Skeletal muscle tissue (tissue), 4 donors: ENCODE results near the gene ZMYM5. TPM values are rescaled to one million over a fixed set of nuclear protein-coding genes. Genes with fewer than 3 reads are reported as not detected.
"Not testable (repeated sequence)": the region's sequence is repeated elsewhere in the genome, so short reads cannot be mapped to it uniquely, and the experiment has no call there.

Source experiments
- H3K27ac ChIP-seq: one replicate; pipeline ENCODE4 v1.7.0; 2013; ENCODE audit warnings: mild to moderate bottlenecking, low read depth, low read length, inconsistent platforms
- H3K27me3 ChIP-seq, 3 donors: one replicate each; pipeline ENCODE4 v1.7.0; 2013; ENCODE audit warnings: low read length in 3 of 3; ENCODE audit not compliant: control insufficient read depth in 3 of 3, insufficient read depth in 3 of 3
- H3K36me3 ChIP-seq, 3 donors: one replicate each; pipeline ENCODE4 v1.7.0; 2013; ENCODE audit warnings: low read length in 3 of 3; ENCODE audit not compliant: control insufficient read depth in 3 of 3, insufficient read depth in 3 of 3
- H3K4me1 ChIP-seq, 3 donors: one replicate each; pipeline ENCODE4 v1.7.0; 2013; ENCODE audit warnings: low read length in 3 of 3, mild to moderate bottlenecking in 3 of 3; ENCODE audit not compliant: control insufficient read depth in 3 of 3, insufficient read depth in 3 of 3
- H3K4me3 ChIP-seq, 3 donors: one replicate each; pipeline ENCODE4 v1.7.0; 2013; ENCODE audit warnings: low read length in 3 of 3
- H3K9ac ChIP-seq, 3 donors: one replicate each; pipeline ENCODE4 v1.7.0; 2013; ENCODE audit warnings: low read length in 3 of 3, mild to moderate bottlenecking in 3 of 3, moderate library complexity in 2 of 3, low read depth in 1 of 3
- H3K9me3 ChIP-seq, 3 donors: one replicate each; pipeline ENCODE4 v1.7.0; 2013; ENCODE audit warnings: low read length in 3 of 3; ENCODE audit not compliant: control insufficient read depth in 3 of 3
- total RNA-seq: library from RNA; depleted of rRNA; stranded (reverse); fragments of >200 nt; gene quantifications from one replicate; pipeline ENCODE4 v1.2.3, GENCODE V29; 2014
- donor health status: Osteomylitis.

Gene ZMYM5
- total RNA-seq, 1 donor from 2014 or later, result 15.1 TPM

GRCh38 chr13:19834704-19835103 is 28.7 kb downstream of the ZMYM5 start:
- no peaks in the 10 kb centered on the region for H3K9me3 ChIP-seq
- no peaks in the 10 kb centered on the region for H3K4me1 ChIP-seq
- H3K27ac ChIP-seq, result no peak overlapping the region
- no peak overlapping the region for H3K9ac ChIP-seq
- H3K27me3 ChIP-seq, result no peaks in the 10 kb centered on the region
- peaks cover 5 to 32% (median 27%) of the 10 kb centered on the region in 3 donors for H3K36me3 ChIP-seq
- no peak overlapping the region for H3K4me3 ChIP-seq

DNA sequence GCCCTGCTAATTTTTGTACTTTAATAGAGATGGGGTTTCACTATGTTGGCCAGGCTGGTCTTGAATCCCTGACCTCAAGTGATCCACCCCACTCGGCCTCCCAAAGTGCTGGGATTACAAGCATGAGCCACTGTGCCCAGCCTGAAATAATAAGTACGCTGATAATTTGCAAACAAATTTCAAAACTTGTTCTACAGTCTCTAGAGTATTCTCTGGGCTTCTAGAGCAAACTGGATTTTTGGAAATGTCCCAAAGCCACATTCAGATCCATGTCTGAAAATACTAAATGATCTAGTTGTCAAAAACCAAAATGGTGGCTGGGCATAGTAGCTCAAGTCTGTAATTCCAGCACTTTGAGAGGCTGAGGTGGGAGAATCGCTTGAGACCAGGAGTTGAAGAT is 40.8 kb downstream of the ZMYM5 start:
- peaks cover 8 to 25% (median 24%) of the 10 kb centered on the region in 3 donors for H3K36me3 ChIP-seq
- no peaks in the 10 kb centered on the region for H3K4me1 ChIP-seq

DNA sequence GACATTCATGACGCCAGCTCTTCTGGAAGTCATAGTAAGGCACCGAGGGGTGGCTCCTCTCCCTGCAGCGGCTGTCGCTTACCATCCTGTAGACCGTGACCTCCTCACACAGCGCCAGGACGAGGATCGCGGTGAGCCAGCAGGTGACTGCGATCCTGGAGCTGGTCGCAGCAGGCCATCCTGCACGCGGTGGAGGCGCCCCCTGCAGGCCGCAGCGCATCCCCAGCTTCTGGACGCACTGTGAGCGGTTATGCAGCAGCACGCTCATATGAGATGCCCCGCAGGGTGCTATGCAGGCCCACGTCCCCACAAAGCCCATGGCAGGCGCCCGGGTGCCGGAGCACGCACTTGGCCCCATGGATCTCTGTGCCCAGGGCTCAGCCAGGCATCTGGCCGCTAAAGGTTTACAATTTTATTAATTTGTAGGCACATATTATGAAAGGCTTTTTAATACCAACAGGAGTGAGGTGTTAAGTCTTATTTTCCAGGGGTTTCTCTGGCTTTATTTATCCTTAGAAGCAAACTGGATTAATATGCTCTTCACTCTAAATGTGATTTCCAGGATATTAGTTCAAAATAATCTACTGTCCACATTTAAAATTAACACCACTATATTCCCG is 45.1 kb downstream of the ZMYM5 start:
- Histone ChIP-seq H3K36me3 (peaks cover 8 to 23% (median 18%) of the 10 kb centered on the region in 3 donors), H3K9me3 (no peaks in the 10 kb centered on the region), H3K27me3 (no peaks in the 10 kb centered on the region), H3K4me3 (no peak overlapping the region), H3K27ac (no peak overlapping the region), H3K4me1 (no peaks in the 10 kb centered on the region), H3K9ac (no peak overlapping the region)

More for the DNA sequence above, 40.8 kb downstream of the ZMYM5 start:
- H3K27me3 ChIP-seq, result no peaks in the 10 kb centered on the region
- no peak overlapping the region for H3K9ac ChIP-seq
- no peak overlapping the region for H3K27ac ChIP-seq
- no peak overlapping the region for H3K4me3 ChIP-seq
- no peaks in the 10 kb centered on the region for H3K9me3 ChIP-seq

- H3K9ac ChIP-seq, result no peak overlapping the region
- H3K36me3 ChIP-seq, result peaks cover 8 to 23% (median 18%) of the 10 kb centered on the region in 3 donors
- H3K27ac ChIP-seq, result no peak overlapping the region
- H3K4me1 ChIP-seq, result no peaks in the 10 kb centered on the region
- no peaks in the 10 kb centered on the region for H3K9me3 ChIP-seq
- H3K27me3 ChIP-seq, result no peaks in the 10 kb centered on the region
- H3K4me3 ChIP-seq, result no peak overlapping the region
Measured at GRCh38 chr13:19817510-19818158, 45.8 kb downstream of the ZMYM5 start.

DNA sequence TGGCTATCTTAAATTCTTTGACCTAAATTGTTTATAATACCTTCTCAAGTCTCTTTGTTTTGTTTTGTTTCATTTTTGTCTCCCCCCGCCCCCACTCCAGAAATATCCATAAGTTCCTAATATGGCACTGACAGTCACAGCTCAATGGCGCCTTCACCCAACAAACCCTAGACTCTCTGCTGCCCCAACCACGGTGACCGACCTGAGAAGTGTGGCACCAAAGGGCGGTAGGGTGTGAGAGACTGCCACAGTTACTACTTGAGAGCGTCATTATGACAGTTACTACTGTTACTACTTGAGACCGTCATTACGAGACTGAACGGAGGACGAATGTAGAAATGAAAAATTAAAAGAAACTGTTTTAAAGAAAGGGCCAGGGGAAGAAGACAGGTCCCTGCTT is 46.3 kb downstream of the ZMYM5 start:
- Histone ChIP-seq H3K36me3 (peaks cover 8 to 19% (median 18%) of the 10 kb centered on the region in 3 donors), H3K4me3 (no peak overlapping the region), H3K9me3 (no peaks in the 10 kb centered on the region), H3K9ac (no peak overlapping the region), H3K27me3 (no peaks in the 10 kb centered on the region), H3K4me1 (no peaks in the 10 kb centered on the region), H3K27ac (no peak overlapping the region)

DNA sequence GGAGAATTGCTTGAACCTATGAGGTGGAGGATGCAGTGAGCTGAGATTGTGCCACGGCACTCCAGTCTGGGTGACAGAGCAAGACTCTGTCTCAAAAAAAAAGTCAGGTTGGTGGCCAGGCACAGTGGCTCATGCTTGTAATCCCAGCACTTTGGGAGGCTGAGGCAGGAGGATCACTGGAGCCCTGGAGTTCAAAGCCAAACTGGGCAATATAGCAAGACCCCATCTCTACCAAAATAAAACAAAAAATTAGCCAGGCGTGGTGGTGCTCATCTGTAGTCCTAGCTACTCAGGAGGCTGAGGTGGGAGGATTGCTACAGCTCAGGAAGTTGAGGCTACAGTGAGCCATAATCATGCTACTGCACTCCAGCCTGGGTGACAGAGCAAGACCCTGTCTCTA is 47.6 kb downstream of the ZMYM5 start:
- not testable (repeated sequence) for H3K4me1 ChIP-seq, H3K27me3 ChIP-seq, H3K4me3 ChIP-seq, H3K27ac ChIP-seq, H3K9ac ChIP-seq, H3K9me3 ChIP-seq
- peaks cover 8 to 19% (median 18%) of the 10 kb centered on the region in 3 donors for H3K36me3 ChIP-seq

- Histone ChIP-seq H3K27me3 (no peaks in the 10 kb centered on the region), H3K9me3 (no peaks in the 10 kb centered on the region), H3K36me3 (no peaks in the 10 kb centered on the region), H3K4me1 (no peaks in the 10 kb centered on the region), H3K4me3 (no peak overlapping the region), H3K27ac (no peak overlapping the region), H3K9ac (no peak overlapping the region)
Measured at GRCh38 chr13:19810996-19811881, 52.2 kb downstream of the ZMYM5 start.

GRCh38 chr13:19810151-19810550 is 53.3 kb downstream of the ZMYM5 start:
- H3K27ac ChIP-seq, result no peak overlapping the region
- no peak overlapping the region for H3K9ac ChIP-seq
- H3K36me3 ChIP-seq, result no peaks in the 10 kb centered on the region

DNA sequence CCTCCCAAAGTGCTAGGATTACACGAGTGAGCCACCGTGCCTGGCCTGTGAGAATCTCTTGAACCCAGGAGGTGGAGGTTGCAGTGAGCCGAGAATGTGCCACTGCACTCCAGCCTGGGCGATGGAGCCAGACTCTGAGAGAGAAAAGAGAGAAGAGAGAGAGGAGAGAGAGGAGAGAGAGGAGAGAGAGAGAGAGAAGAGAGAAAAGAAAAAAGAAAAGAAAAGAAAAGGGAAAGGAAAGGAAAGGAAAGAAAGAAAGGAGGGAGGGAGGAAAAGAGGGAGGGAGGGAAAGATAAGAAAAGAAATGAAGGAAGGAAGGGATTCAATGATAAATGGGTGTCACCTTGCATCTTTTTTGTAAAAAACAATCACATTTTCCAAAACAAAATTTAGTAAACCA is 57.7 kb downstream of the ZMYM5 start:
- Histone ChIP-seq H3K4me3 (no peak overlapping the region), H3K27me3 (no peaks in the 10 kb centered on the region), H3K4me1 (no peaks in the 10 kb centered on the region), H3K27ac (no peak overlapping the region), H3K9me3 (no peaks in the 10 kb centered on the region), H3K9ac (no peak overlapping the region), H3K36me3 (no peaks in the 10 kb centered on the region)

More at GRCh38 chr13:19810151-19810550, 53.3 kb downstream of the ZMYM5 start:
- H3K4me1 ChIP-seq, result no peaks in the 10 kb centered on the region
- no peaks in the 10 kb centered on the region for H3K27me3 ChIP-seq
- no peak overlapping the region for H3K4me3 ChIP-seq
- H3K9me3 ChIP-seq, result no peaks in the 10 kb centered on the region

DNA sequence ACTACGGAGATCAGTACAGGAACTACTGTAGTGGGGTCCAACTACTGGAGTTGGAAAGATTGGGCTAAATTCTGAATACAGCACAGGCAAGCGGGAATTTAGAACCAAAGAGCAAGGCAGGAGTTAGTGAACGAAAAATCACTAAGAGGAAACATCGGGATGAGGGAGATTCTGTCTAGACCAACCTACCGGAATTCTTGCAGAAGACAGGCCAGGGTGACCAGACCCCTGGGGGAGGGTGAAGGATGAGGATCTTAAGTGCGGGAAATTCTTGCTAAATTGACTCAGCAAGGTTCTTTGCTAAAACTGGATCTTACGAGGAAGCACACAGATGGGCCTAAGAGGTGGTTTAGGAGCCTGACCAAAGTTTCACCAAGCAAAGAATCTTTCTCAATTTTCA is 67.5 kb downstream of the ZMYM5 start:
- H3K4me3 ChIP-seq, result no peak overlapping the region
- H3K27ac ChIP-seq, result no peak overlapping the region
- no peaks in the 10 kb centered on the region for H3K4me1 ChIP-seq
- H3K9me3 ChIP-seq, result no peaks in the 10 kb centered on the region
- no peak overlapping the region for H3K9ac ChIP-seq
- no peaks in the 10 kb centered on the region for H3K36me3 ChIP-seq
- H3K27me3 ChIP-seq, result no peaks in the 10 kb centered on the region
